GM19025 (cell line): ENCODE results near the gene KCNK18.

Experiments
- ATAC-seq: cut with Tn5 transposase; IDR thresholded peaks from one replicate; pipeline ENCODE4 v1.9.1; 2021; ENCODE audit warnings: mild to moderate bottlenecking, low read depth, moderate library complexity; ENCODE audit not compliant: unreplicated experiment

Gene KCNK18

DNA sequence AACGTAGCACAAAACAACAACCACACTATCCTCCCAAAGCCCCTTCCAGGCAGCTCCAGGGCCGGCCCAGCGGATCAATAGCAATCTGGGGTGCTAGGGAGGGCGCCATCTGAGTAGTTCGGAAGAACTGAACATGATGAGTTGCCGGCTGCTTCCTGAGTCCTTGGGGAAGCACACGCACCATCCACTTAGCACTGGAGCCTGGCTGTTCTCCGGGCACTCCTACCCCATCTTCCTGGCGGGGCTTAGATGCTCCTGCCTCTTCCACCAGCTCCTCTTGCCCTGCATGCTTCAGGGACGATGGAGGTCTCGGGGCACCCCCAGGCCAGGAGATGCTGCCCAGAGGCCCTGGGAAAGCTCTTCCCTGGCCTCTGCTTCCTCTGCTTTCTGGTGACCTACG lies at the start of gene KCNK18:
Gene KCNK18 (plus strand): TSS at position 301 of the 400 bp plus-strand sequence. CDS start 0 bp downstream, at position 301.
- ATAC-seq = no peak

DNA sequence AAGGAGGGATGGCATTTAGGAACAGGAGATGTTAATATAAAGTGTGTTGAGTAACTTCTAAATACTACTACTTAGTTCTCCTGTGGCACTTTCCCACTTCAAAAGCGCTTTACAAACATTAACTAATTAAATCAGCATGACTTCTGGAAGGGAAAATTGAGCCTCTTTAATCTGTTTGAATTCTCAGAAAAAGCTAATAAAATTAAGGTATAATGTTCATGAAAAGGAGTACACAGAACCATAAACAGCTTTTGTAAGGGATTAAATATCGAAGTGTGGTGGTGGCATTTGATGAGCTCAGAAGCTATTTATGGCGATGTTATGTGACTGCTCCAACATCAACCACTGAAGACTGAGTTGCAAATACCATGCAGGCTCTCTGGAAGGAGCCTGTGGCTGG lies 49.0 kb upstream of the KCNK18 start:
- no peak for ATAC-seq

DNA sequence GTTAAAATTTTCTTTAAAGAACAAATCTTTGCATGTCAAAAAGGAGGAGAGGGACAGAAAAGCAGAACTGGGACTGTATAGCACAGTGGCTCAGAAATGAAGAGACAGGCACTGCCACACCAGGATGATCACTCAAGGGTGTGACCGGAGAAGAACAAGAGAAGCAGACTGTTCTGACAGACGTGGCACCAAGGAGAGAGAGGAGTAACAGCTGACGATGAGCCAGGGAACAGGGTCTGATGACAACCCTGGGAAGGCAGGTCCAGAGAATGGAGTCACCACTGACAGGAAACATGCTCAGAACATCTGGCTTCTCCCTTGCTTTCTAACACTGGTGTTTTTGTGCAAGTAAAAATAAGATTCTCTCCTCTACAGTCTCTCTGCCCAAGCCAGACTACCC lies 44.6 kb upstream of the KCNK18 start:
- no peak for ATAC-seq

DNA sequence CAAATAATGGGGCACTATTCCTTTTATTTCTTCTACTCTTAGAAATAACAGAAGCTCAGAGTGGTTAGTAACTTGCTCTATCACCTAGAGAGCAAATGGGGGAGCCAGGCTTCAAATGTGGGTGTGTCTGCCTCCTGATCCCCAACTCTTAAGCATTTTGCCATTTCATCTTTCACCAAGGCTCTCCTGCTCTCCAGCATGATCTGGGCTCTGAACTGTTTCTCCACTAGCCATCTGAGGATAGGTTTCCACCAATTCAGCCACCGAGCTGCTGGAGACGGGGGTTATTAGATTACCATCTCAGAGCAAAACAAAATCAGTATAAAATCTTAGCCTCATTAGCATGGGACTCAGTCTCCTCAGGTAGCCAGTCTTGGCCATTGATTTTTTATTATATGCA lies 39.0 kb upstream of the KCNK18 start:
- no peak for ATAC-seq

DNA sequence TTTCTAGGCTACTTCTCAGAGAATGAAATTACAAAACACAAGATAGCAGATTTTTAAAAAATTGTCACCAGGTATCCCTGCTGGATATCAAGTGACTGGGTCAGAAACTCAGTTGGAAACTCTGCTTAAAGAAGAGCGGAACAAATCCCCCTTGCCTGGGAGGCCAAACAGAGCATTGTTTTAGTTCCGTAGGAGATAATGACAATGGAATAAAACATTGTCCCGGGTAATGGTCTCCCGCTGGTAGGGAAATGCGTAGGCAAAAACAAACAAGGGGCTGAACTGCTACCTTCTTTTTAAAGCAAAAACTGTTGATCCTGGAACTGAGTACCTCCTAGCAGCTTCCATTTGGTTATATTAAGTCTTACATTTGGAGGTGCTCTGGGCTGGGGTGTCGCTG lies 37.9 kb upstream of the KCNK18 start:
- ATAC-seq = no peak

- no peak for ATAC-seq
Measured at GRCh38 chr10:117160567-117160966, 36.7 kb upstream of the KCNK18 start.

DNA sequence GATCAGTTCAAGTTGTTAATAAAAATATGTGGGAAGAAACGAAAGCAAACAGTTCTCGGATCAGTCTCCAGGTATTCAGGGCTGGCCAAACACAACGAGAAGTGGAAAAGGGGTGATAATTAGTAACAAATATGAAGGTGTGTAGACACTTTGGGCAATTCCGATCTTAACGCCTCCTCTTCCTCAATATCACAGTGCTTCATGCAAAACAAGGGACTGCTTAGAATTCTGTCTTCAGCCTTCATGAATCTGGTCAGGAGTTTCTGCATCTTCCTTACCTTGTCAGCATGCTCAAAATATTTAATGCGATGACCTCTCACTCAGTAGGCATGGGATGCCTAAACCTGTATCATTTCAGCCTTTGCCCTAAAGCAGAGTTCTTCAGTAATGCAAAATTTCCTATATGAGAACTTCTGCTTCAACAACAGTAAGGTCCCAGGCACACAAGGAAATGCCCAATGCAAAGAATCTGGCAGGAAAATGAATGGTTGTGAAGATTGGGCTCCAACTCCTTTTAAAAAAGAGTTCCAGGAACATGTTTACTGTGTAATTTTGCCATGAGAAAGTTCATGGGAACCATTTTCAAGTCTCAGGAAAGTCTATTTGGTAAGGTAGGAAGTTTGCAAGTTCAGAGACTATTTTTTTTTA lies 35.8 kb upstream of the KCNK18 start:
- ATAC-seq = no peak

- no peak for ATAC-seq
Measured at GRCh38 chr10:117162093-117163060, 34.9 kb upstream of the KCNK18 start.

- no peak for ATAC-seq
Measured at GRCh38 chr10:117163061-117163953, 34.0 kb upstream of the KCNK18 start.

- ATAC-seq = no peak
Measured at GRCh38 chr10:117163954-117164548, 33.2 kb upstream of the KCNK18 start.

DNA sequence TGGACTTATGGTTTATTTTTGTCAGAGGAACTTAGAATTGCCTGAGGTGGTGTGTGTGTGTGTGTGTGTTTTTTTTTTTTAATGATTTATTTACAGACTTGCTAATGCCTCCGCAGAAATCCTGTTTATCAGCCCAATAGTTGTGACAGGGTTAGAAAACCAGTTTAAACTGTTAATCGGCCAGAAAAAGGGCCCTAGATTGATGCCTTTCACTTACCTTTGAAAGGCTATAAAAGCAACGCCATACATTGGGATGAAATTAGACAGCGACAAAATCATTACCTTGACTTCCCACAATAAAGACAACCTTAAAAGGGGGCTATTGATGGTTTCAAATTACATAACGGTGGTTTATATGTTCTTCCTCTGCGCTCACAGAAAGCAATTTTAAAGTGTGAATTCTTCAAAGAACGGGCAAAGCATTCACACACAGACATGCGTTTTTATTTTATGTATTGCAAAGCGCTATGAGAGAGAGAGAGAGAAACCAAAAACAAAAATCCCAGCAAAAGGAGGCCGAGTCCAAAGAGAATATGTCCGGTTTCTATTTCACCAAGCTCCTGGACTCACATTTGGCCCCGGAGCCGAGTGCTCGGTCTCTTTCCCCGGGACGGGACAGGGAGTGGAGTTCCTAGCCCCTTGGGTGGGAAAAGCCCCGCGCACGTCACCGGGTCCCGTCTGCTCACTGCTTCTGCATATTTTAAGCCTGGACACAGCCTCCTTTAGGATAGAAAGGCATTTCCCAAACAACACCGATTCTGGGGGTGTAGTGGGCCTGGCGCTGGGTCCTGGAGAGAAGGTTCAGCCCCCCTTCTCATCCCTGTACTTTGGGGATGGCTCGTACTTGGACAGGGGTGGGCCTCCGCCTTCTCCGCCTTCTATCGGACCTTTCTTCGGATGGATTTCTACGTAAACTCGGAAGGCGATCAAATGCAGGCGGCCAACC lies 32.4 kb upstream of the KCNK18 start:
- ATAC-seq = no peak

GRCh38 chr10:117165538-117166417 lies 31.5 kb upstream of the KCNK18 start:
- ATAC-seq = no peak

DNA sequence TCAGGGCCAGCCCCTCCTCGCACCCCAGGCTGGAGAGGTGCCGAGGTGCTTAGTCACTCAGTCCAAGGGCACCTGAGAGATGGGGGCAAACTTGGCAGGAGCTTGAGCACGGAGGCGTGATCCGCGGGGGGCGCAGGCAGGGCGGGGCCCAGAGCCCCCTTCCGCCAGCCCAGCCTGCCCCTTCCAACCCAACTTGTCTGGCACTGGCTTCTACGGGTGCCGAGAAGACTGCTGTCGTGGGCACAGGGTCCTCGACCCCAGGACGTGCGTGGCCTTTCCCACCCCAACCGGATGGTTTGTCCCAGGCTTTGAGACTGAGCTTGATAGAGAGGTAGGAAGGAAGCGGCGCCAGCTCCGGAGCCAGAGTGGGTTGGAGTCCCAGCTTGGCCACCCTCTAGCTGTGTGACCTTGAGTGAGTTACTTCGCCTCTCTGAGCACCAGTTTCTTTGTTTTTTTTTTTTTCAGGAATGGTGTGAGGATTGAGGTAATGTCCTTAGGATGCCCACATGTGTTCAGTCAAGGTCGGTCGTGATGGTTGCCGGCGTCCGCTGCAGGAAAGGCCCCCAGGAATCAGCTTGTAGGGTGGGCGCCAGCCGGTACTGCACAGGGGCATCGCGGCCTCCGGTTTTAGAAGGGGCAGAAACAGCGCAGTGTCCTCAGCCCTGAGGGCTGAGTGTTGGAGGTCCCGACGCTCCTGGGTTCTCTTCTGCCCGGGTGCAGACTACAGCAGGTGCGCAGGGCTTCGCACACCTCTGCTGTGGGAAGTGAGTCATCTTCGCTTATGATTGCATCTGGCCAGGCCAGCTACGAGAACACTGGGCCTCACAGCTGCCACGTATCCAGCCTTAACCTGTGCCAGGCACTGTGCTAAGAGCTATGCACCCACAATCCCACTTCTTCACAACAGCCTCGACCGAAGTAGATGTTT lies 30.6 kb upstream of the KCNK18 start:
- ATAC-seq = no peak

- no peak for ATAC-seq
Measured at GRCh38 chr10:117167346-117167788, 29.9 kb upstream of the KCNK18 start.

DNA sequence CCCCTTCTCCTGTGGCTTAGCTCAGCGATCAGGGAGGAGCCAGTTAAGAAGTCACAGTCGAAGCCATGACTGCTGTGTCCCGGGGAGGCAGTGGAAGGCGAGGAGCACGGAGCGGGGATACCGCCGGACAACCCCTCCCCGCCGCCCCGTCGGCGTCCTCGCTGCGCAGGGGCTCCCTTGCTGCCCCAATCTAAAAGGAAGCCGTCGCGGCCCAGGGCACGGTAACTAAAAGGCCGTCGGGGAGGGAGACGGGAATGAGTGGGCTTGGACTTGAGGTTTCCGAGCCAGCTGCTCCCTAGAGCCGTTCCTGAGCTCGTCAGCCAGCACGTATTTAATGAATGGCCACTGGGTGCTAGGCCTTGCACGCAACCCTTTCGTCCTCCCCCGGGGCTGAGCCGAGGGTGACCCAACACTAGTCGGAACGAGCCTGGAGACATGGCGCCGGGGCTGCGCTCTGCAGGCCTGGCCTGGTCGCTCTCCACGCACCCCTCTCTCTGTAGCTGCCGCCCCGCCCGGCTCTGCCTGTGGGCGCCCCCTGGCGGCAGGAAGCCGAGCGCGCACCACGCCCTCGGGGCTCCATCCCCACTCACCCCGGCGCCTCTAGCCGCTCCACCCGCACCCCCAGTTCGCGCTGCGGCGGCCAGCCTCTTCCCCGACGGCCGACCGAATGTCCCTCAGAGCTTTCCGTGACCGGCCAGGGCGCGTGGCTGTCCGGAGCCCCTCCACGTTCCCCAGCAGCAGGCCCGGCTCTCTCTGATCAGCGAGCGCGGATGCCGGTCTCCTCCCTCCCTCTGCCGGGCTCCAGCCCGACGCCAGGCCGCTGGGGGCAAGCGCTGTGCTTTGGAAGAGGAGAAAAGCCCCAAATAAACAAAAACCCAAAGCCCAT lies 29.3 kb upstream of the KCNK18 start:
- ATAC-seq = peak; percentile 89

DNA sequence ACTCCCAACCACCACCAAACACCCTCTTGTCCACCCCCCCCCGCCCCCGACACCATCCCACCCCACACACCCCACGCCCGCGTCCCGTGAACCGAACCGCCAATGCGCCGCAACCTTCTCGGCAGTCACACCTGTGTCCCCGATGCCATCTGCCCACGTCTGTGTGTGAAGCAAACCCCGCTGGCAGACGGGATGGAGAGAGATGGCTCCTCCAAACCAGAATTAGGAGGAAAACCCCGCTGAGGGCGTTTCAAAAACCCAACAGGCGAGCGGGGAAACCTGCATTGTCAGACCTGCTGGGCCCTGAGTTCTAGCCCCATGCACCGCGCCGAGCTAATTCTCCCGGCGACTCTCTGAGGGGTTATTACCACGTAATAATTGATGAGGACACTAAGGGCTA lies 28.6 kb upstream of the KCNK18 start:
- no peak for ATAC-seq
